Neural cell (in vitro differentiated cells): ENCODE data around the gene HSPB7. TPM values are rescaled to one million over a fixed set of nuclear protein-coding genes. Genes with fewer than 3 reads are reported as not detected.

Source experiments
- H2AFZ ChIP-seq: fragments of 200-600, 300-800 bp; sonication (generic), shearing (Covaris generic); 2 replicates; pipeline ENCODE4 v1.6.0; 2014; ENCODE audit warnings: low read depth, mild to moderate bottlenecking, antibody characterized with exemption, low read length, moderate library complexity
- H3F3A ChIP-seq: fragments of 200-600 bp; shearing (Covaris generic); 2 replicates; pipeline ENCODE4 v1.6.1; 2016; ENCODE audit warnings: mild to moderate bottlenecking, moderate library complexity, mixed read lengths, antibody characterized with exemption, low read length; ENCODE audit not compliant: insufficient read depth, poor library complexity, severe bottlenecking
- H3K27ac ChIP-seq: fragments of 200-600, 300-800 bp; sonication (generic), shearing (Covaris generic); 2 replicates; pipeline ENCODE4 v1.5.1; 2014; ENCODE audit warnings: mild to moderate bottlenecking, low read length, moderate library complexity
- H3K27me3 ChIP-seq: fragments of 300-800, 200-600 bp; sonication (generic), shearing (Covaris generic); 2 replicates; pipeline ENCODE4 v1.6.0; 2014; ENCODE audit warnings: mild to moderate bottlenecking, low read depth, low read length, moderate library complexity; ENCODE audit not compliant: insufficient read depth
- H3K36me3 ChIP-seq: fragments of 300-800, 200-600 bp; sonication (generic), shearing (Covaris generic); 2 replicates; pipeline ENCODE4 v1.5.1; 2014; ENCODE audit warnings: mild to moderate bottlenecking, antibody characterized with exemption, low read length, moderate library complexity; ENCODE audit not compliant: insufficient read depth
- H3K4me2 ChIP-seq: fragments of 300-800, 200-600 bp; sonication (generic), shearing (Covaris generic); 2 replicates; pipeline ENCODE4 v1.6.0; 2014; ENCODE audit warnings: mild to moderate bottlenecking, low read length
- H3K4me3 ChIP-seq: fragments of 300-800, 200-600 bp; sonication (generic), shearing (Covaris generic); 2 replicates; pipeline ENCODE4 v1.5.1; 2014; ENCODE audit warnings: mild to moderate bottlenecking, low read length, moderate library complexity
- H3K79me2 ChIP-seq: fragments of 200-600 bp; shearing (Covaris generic); replicated peaks from 2 replicates; pipeline ENCODE4 v1.6.0; 2014; ENCODE audit warnings: mild to moderate bottlenecking, low read length, moderate library complexity; ENCODE audit not compliant: insufficient read depth
- H3K9ac ChIP-seq: fragments of 300-800, 200-600 bp; sonication (generic), shearing (Covaris generic); 2 replicates; pipeline ENCODE4 v1.6.1; 2016; ENCODE audit warnings: mild to moderate bottlenecking, low read length, mixed read lengths
- H3K9me2 ChIP-seq: fragments of 200-600 bp; shearing (Covaris generic); 2 replicates; pipeline ENCODE4 v1.6.1; 2016; ENCODE audit warnings: mild to moderate bottlenecking, low read length, mixed read lengths; ENCODE audit not compliant: insufficient read depth
- H3K9me3 ChIP-seq: fragments of 200-600, 300-800 bp; sonication (generic), shearing (Covaris generic); 2 replicates; pipeline ENCODE4 v1.6.1; 2016; ENCODE audit warnings: mild to moderate bottlenecking, mixed run types, low read length, moderate library complexity, mixed read lengths
- H4K20me1 ChIP-seq: fragments of 200-600 bp; shearing (Covaris generic); 2 replicates; pipeline ENCODE4 v1.6.1; 2016; ENCODE audit warnings: mild to moderate bottlenecking, mixed run types; ENCODE audit not compliant: insufficient read depth
- CTCF ChIP-seq: fragments of 450-650 bp; IDR thresholded peaks from 2 replicates; pipeline ENCODE4 v1.5.1; 2014; ENCODE audit warnings: antibody characterized with exemption, mild to moderate bottlenecking, moderate library complexity; ENCODE audit not compliant: poor library complexity, severe bottlenecking
- EZH2 ChIP-seq: fragments of 200-600, 300-800 bp; shearing (Covaris generic), sonication (generic); IDR thresholded peaks from 2 replicates; pipeline ENCODE4 v1.6.1; 2014; ENCODE audit warnings: antibody characterized with exemption, low read length, borderline replicate concordance, mild to moderate bottlenecking; ENCODE audit not compliant: insufficient read depth, poor library complexity, severe bottlenecking
- MXI1 ChIP-seq: fragments of 450-650 bp; conservative IDR thresholded peaks from 2 replicates; pipeline ENCODE4 v1.6.1; 2014; ENCODE audit warnings: antibody characterized with exemption, mild to moderate bottlenecking; ENCODE audit not compliant: poor library complexity, severe bottlenecking
- POLR2AphosphoS5 ChIP-seq: IDR thresholded peaks from 2 replicates; pipeline ENCODE4 v1.6.1; 2012
- RAD21 ChIP-seq: fragments of 450-650 bp; conservative IDR thresholded peaks from 2 replicates; pipeline ENCODE4 v1.6.1; 2014; ENCODE audit warnings: antibody characterized with exemption, mild to moderate bottlenecking, moderate library complexity
- REST ChIP-seq: IDR thresholded peaks from 2 replicates; pipeline ENCODE4 v1.6.1; 2012; ENCODE audit warnings: borderline replicate concordance
- SMC3 ChIP-seq: fragments of 450-650 bp; conservative IDR thresholded peaks from 2 replicates; pipeline ENCODE4 v1.6.1; 2014; ENCODE audit warnings: antibody characterized with exemption, mild to moderate bottlenecking, moderate library complexity; ENCODE audit not compliant: poor library complexity
- TAF1 ChIP-seq: IDR thresholded peaks from 2 replicates; pipeline ENCODE4 v1.6.1; 2012; ENCODE audit warnings: low read depth
- polyA plus RNA-seq: library from polyadenylated mRNA; depleted of rRNA; stranded (reverse); fragments of >200 nt; gene quantifications from 2 replicates; pipeline ENCODE4 v1.2.3, GENCODE V29; 2014

HSPB7 gene
- polyA plus RNA-seq, 1 donor from 2014 or later: not detected

GRCh38 chr1:15997076-15997585 lies 20.7 kb downstream of the HSPB7 start:
- Histone ChIP-seq H3K9ac (no peak overlapping the region), H3K4me3 (no peak overlapping the region), H3K79me2 (no peaks in the 10 kb centered on the region), H3K36me3 (no peaks in the 10 kb centered on the region), H3K9me2 (no peaks in the 10 kb centered on the region), H3K4me2 (no peak overlapping the region), H3F3A (no peaks in the 10 kb centered on the region), H3K27ac (no peak overlapping the region), H2AFZ (no peak overlapping the region), H3K27me3 (no peaks in the 10 kb centered on the region), H3K9me3 (no peaks in the 10 kb centered on the region), H4K20me1 (no peaks in the 10 kb centered on the region)
- TF ChIP-seq TAF1 (no peak), REST (no peak), RAD21 (no peak), CTCF (no peak), SMC3 (no peak), POLR2AphosphoS5 (no peak), EZH2 (no peak)

- H3K27me3 ChIP-seq: no peaks in the 10 kb centered on the region
- H3K4me3 ChIP-seq: no peak overlapping the region
- H2AFZ ChIP-seq: no peak overlapping the region
- H3K9ac ChIP-seq: no peak overlapping the region
- H3K27ac ChIP-seq: no peak overlapping the region
- H3F3A ChIP-seq: no peaks in the 10 kb centered on the region
- H3K9me2 ChIP-seq: no peaks in the 10 kb centered on the region
- no peaks in the 10 kb centered on the region for H4K20me1 ChIP-seq
- H3K4me2 ChIP-seq: no peak overlapping the region
- H3K36me3 ChIP-seq: no peaks in the 10 kb centered on the region
- TF ChIP-seq MXI1: no peak
- TF ChIP-seq RAD21: no peak
- no peak for TF ChIP-seq POLR2AphosphoS5
- TF ChIP-seq EZH2: no peak
- H3K79me2 ChIP-seq: no peaks in the 10 kb centered on the region
- no peaks in the 10 kb centered on the region for H3K9me3 ChIP-seq
These were observed 23.1 kb downstream of the HSPB7 start for GRCh38 chr1:15994590-15995351.
